ENCODE data around the gene MAPRE3. TPM values are rescaled to one million over a fixed set of nuclear protein-coding genes. Genes with fewer than 3 reads are reported as not detected.

Gene MAPRE3
- total RNA-seq, 4 donors from 2014 or later: 8.5 to 18.6 (median 12.4) TPM

GRCh38 chr2:26986576-26986975 lies 16.1 kb downstream of the MAPRE3 start:
- Histone ChIP-seq H3K36me3 (peaks cover 0 to 7% of the 10 kb centered on the region in 2 donors), H3K4me3 (no peak overlapping the region), H3K4me1 (peaks cover 9 to 32% (median 10%) of the 10 kb centered on the region in 3 donors), H3K27ac (no peak overlapping the region), H3K9me3 (no peaks in the 10 kb centered on the region), H3K27me3 (no peaks in the 10 kb centered on the region)
- ATAC-seq: no peak
- 66 to 93% methylated on average over 2 to 3 of the region's 5 CpGs for WGBS, 2 donors (ENCODE audit: low coverage in 1 of 2)
- TF ChIP-seq EP300 (IDR thresholded peaks at IDR 0.05): no peak
- no peak for TF ChIP-seq POLR2AphosphoS5 (IDR thresholded peaks at IDR 0.05)
- TF ChIP-seq POLR2A (IDR thresholded peaks at IDR 0.05): no peak
- no peak for TF ChIP-seq CTCF (IDR thresholded peaks at IDR 0.05)

- ATAC-seq: no peak
- H3K27me3 ChIP-seq: no peaks in the 10 kb centered on the region
- WGBS, 2 donors (ENCODE audit: low coverage in 1 of 2): 58 to 60% methylated on average over 2 to 3 of the region's 4 CpGs
- H3K4me3 ChIP-seq: no peak overlapping the region
- H3K27ac ChIP-seq: peak overlapping the region in 1 of 4 donors; percentile 31
- no peaks in the 10 kb centered on the region for H3K9me3 ChIP-seq
- peaks cover 0 to 7% of the 10 kb centered on the region in 2 donors for H3K36me3 ChIP-seq
- H3K4me1 ChIP-seq: peaks cover 0 to 15% (median 0%) of the 10 kb centered on the region in 3 donors
- no peak for TF ChIP-seq CTCF (IDR thresholded peaks at IDR 0.05)
- TF ChIP-seq POLR2A (IDR thresholded peaks at IDR 0.05): no peak
- no peak for TF ChIP-seq EP300 (IDR thresholded peaks at IDR 0.05)
- TF ChIP-seq POLR2AphosphoS5 (IDR thresholded peaks at IDR 0.05): no peak
Measured at GRCh38 chr2:26988058-26988860, 17.8 kb downstream of the MAPRE3 start.

- Histone ChIP-seq H3K4me1 (peaks cover 0 to 13% (median 0%) of the 10 kb centered on the region in 3 donors), H3K27me3 (no peaks in the 10 kb centered on the region), H3K4me3 (no peak overlapping the region), H3K36me3 (peaks cover 0 to 7% of the 10 kb centered on the region in 2 donors), H3K27ac (no peak overlapping the region), H3K9me3 (no peaks in the 10 kb centered on the region)
- no peak for TF ChIP-seq POLR2A (IDR thresholded peaks at IDR 0.05)
- no peak for TF ChIP-seq CTCF (IDR thresholded peaks at IDR 0.05)
- TF ChIP-seq POLR2AphosphoS5 (IDR thresholded peaks at IDR 0.05): no peak
- TF ChIP-seq EP300 (IDR thresholded peaks at IDR 0.05): no peak
- WGBS, 2 donors (ENCODE audit: low coverage in 1 of 2): 74 to 85% methylated on average over 5 to 6 of the region's 8 CpGs
- ATAC-seq: no peak
Measured at GRCh38 chr2:26989156-26989555, 18.7 kb downstream of the MAPRE3 start.

- no peak for ATAC-seq
- 71 to 93% methylated on average over 5 of the region's 5 CpGs for WGBS, 2 donors (ENCODE audit: low coverage in 1 of 2)
Measured at GRCh38 chr2:26991717-26992116, 21.3 kb downstream of the MAPRE3 start.

More at GRCh38 chr2:26991717-26992116, 21.3 kb downstream of the MAPRE3 start:
- TF ChIP-seq POLR2A (IDR thresholded peaks at IDR 0.05) (no peak), EP300 (IDR thresholded peaks at IDR 0.05) (no peak), CTCF (IDR thresholded peaks at IDR 0.05) (no peak), POLR2AphosphoS5 (IDR thresholded peaks at IDR 0.05) (no peak)
- Histone ChIP-seq H3K4me3 (no peak overlapping the region), H3K27ac (no peak overlapping the region), H3K9me3 (no peaks in the 10 kb centered on the region), H3K4me1 (peaks cover 0 to 13% (median 0%) of the 10 kb centered on the region in 3 donors), H3K36me3 (peaks cover 0 to 7% of the 10 kb centered on the region in 2 donors), H3K27me3 (no peaks in the 10 kb centered on the region)
